Adipocyte (in vitro differentiated cells): ENCODE data around the gene CLSTN2.
A peak's percentile ranks its signal among the peaks of the same experiment; 100 is the strongest.

Experiments used
- DNase-seq: peaks from one replicate; pipeline ENCODE4 v3.0.0-alpha.2; 2015; ENCODE audit warnings: low read depth
- H3K27me3 ChIP-seq: replicated peaks from 2 replicates; pipeline ENCODE4 v1.7.0; 2013; ENCODE audit warnings: mild to moderate bottlenecking, low read length, moderate library complexity; ENCODE audit not compliant: control insufficient read depth, insufficient read depth
- H3K36me3 ChIP-seq: 2 replicates; pipeline ENCODE4 v1.7.0; 2013; ENCODE audit warnings: low read length, mild to moderate bottlenecking, moderate library complexity; ENCODE audit not compliant: control insufficient read depth, insufficient read depth, severe bottlenecking
- H3K4me1 ChIP-seq: 2 replicates; pipeline ENCODE4 v1.7.0; 2013; ENCODE audit warnings: mild to moderate bottlenecking, low read length, moderate library complexity; ENCODE audit not compliant: control insufficient read depth, insufficient read depth
- H3K4me3 ChIP-seq: 2 replicates; pipeline ENCODE4 v1.7.0; 2013; ENCODE audit warnings: mild to moderate bottlenecking, low read length, moderate library complexity
- H3K9ac ChIP-seq: 2 replicates; pipeline ENCODE4 v1.7.0; 2013; ENCODE audit warnings: mild to moderate bottlenecking, low read length, moderate library complexity
- H3K9me3 ChIP-seq: 2 replicates; pipeline ENCODE4 v1.7.0; 2013; ENCODE audit warnings: mild to moderate bottlenecking, low read length, moderate library complexity; ENCODE audit not compliant: control insufficient read depth

The CLSTN2 gene

GRCh38 chr3:140162551-140162950, 227.6 kb downstream of the CLSTN2 start:
- no peaks in the 10 kb centered on the region for H3K36me3 ChIP-seq
- no peaks in the 10 kb centered on the region for H3K27me3 ChIP-seq
- peaks cover 18% of the 10 kb centered on the region for H3K4me1 ChIP-seq
- peaks cover 4% of the 10 kb centered on the region for H3K9me3 ChIP-seq
- DNase-seq: no peak
- H3K9ac ChIP-seq: no peak overlapping the region
- no peak overlapping the region for H3K4me3 ChIP-seq

- Histone ChIP-seq H3K27me3 (no peaks in the 10 kb centered on the region), H3K4me1 (peaks cover 25% of the 10 kb centered on the region), H3K9me3 (peaks cover 4% of the 10 kb centered on the region), H3K36me3 (no peaks in the 10 kb centered on the region), H3K4me3 (no peak overlapping the region), H3K9ac (no peak overlapping the region)
- DNase-seq: no peak
Observed at GRCh38 chr3:140163159-140163763, 228.3 kb downstream of the CLSTN2 start.

DNA sequence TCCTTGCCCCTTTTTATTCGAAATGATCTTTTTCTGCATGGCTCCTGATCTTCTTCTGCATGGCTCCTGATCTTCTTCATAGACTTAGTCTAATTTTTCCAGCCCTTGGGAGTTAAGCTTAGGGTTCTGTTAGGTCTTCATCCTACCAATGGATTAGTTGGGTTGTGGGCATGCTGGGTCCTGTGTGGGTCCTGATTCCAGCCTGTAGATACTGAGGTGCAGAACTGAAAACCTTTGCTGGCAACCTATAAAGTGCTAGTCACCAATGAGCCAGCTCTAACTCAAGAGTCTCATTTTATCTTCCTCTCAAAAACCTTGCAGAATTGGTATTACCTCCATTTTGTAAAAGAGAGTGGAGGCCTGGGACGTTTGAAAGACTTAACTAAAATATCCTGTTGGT, 229.2 kb downstream of the CLSTN2 start:
- no peaks in the 10 kb centered on the region for H3K36me3 ChIP-seq
- H3K9ac ChIP-seq: no peak overlapping the region
- no peaks in the 10 kb centered on the region for H3K27me3 ChIP-seq
- peaks cover 25% of the 10 kb centered on the region for H3K4me1 ChIP-seq
- no peak overlapping the region for H3K4me3 ChIP-seq
- DNase-seq: no peak
- no peaks in the 10 kb centered on the region for H3K9me3 ChIP-seq

- Histone ChIP-seq H3K27me3 (no peaks in the 10 kb centered on the region), H3K9me3 (no peaks in the 10 kb centered on the region), H3K4me3 (no peak overlapping the region), H3K36me3 (no peaks in the 10 kb centered on the region), H3K4me1 (peaks cover 25% of the 10 kb centered on the region), H3K9ac (no peak overlapping the region)
- DNase-seq: peak; percentile 31
Observed at GRCh38 chr3:140164922-140165590, 230.1 kb downstream of the CLSTN2 start.

DNA sequence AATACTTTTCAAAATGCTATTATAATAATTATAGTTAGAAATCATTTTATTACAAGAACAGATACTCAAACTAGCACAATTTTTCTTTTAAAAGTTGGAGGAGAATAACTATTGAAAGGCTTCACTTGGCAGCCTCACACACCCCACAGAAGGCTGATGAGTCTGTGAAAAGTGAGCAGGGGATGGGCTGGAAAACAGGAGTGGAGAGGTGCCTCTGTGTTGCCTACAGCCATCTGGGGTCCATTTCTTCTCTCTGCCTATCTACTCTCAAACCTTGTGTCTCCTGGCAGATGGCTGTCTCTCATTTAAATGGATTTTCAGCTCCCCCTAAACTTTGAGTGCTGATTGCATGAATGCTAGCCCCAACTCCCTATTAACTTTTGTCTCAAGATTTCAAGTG, 230.8 kb downstream of the CLSTN2 start:
- no peaks in the 10 kb centered on the region for H3K27me3 ChIP-seq
- no peaks in the 10 kb centered on the region for H3K36me3 ChIP-seq
- H3K4me1 ChIP-seq: peaks cover 25% of the 10 kb centered on the region

GRCh38 chr3:140166861-140167599, 232.0 kb downstream of the CLSTN2 start:
- Histone ChIP-seq H3K4me1 (peaks cover 25% of the 10 kb centered on the region), H3K9me3 (no peaks in the 10 kb centered on the region), H3K4me3 (no peak overlapping the region), H3K36me3 (no peaks in the 10 kb centered on the region), H3K9ac (no peak overlapping the region), H3K27me3 (no peaks in the 10 kb centered on the region)
- no peak for DNase-seq

More for the DNA sequence above, 230.8 kb downstream of the CLSTN2 start:
- no peak for DNase-seq
- Histone ChIP-seq H3K4me3 (no peak overlapping the region), H3K9me3 (no peaks in the 10 kb centered on the region), H3K9ac (no peak overlapping the region)

GRCh38 chr3:140167600-140168281, 232.8 kb downstream of the CLSTN2 start:
- Histone ChIP-seq H3K9ac (no peak overlapping the region), H3K4me3 (no peak overlapping the region), H3K9me3 (no peaks in the 10 kb centered on the region), H3K27me3 (no peaks in the 10 kb centered on the region), H3K4me1 (peaks cover 25% of the 10 kb centered on the region), H3K36me3 (no peaks in the 10 kb centered on the region)
- peak; percentile 46 for DNase-seq

DNA sequence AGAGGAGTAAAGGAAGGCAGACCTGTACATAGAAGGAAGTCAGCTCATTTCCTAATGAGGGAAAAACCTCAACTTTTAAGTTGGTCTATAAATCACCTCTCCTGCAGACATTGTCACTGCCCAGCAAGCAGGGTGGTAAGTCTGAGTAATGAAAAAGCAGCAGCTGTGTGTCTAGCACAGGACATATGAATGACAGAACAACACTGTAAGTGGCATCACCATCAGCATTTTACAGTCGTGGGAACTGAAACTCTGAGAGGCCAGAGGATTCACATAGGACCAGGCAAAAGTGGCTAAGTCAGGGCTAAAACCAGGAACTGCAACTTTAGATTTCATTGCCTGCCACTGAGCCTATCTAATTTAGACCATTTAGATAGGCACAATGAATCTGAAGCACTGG, 235.6 kb downstream of the CLSTN2 start:
- no peak for DNase-seq
- no peaks in the 10 kb centered on the region for H3K9me3 ChIP-seq
- H3K27me3 ChIP-seq: no peaks in the 10 kb centered on the region
- no peak overlapping the region for H3K9ac ChIP-seq
- no peaks in the 10 kb centered on the region for H3K36me3 ChIP-seq
- peaks cover 25% of the 10 kb centered on the region for H3K4me1 ChIP-seq
- H3K4me3 ChIP-seq: no peak overlapping the region

DNA sequence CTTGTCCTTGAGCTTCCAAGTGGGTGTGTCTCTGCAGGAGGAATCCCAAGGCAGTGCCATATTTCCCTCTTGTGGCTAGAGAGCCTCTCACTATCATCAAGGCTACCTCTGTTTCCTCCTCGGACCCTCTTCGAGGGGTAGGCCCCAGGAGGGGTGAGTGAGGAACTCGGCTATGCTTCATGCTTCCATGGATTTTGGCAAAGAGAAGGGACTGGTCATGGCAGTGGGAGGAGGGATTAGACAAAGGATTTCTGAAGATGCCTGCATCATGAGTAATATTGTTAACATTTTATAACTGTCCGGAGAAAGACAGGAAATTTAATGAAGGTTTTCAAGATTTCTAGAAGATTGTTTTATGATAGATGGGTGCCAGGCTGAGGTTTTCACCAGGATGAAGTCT, 241.5 kb downstream of the CLSTN2 start:
- H3K9ac ChIP-seq: no peak overlapping the region
- peak; percentile 66 for DNase-seq
- no peaks in the 10 kb centered on the region for H3K36me3 ChIP-seq
- no peak overlapping the region for H3K4me3 ChIP-seq
- H3K4me1 ChIP-seq: peaks cover 2% of the 10 kb centered on the region
- H3K27me3 ChIP-seq: no peaks in the 10 kb centered on the region
- no peaks in the 10 kb centered on the region for H3K9me3 ChIP-seq

DNA sequence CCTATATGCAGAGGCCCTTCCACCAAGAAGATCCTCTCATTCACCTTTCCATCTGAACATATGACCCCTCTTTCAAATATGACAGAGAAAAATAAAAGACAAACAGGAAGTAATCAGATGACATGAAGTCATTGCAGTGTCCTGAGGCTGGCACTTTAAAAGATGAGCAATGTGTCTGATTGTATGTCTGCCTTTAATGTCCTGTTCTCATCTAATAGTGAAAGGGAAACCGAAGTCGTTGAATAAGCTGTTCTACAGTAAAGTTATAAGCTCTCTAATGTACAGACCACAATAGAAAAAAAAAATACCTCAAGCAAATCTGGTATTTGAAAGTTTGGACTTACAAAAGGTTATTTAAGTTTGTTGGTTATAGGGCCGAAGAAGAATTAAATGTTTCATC, 243.0 kb downstream of the CLSTN2 start:
- H3K9me3 ChIP-seq: no peaks in the 10 kb centered on the region
- peaks cover 2% of the 10 kb centered on the region for H3K4me1 ChIP-seq
- no peak overlapping the region for H3K4me3 ChIP-seq
- no peak for DNase-seq
- peaks cover 4% of the 10 kb centered on the region for H3K27me3 ChIP-seq
- no peak overlapping the region for H3K9ac ChIP-seq
- H3K36me3 ChIP-seq: no peaks in the 10 kb centered on the region

DNA sequence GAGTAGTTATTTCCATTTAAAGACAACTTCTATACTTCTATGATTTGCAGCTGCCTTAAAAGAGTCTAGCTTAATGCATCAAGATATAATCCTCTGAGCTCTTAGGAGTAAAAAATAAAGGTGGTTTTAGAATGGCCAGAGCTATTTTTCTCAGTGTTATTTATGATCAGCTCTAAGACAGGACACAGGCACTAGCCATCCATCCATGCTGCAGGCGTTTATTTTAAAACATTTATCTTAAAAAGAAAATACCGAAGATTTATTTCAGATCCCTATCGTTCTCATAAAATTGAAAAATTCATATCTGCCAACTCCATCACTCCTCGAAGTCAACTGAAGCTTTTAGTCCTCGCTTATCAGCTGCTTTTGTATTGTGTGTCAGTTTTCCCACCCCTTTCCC, 243.5 kb downstream of the CLSTN2 start:
- H3K9ac ChIP-seq: no peak overlapping the region
- H3K4me1 ChIP-seq: peaks cover 2% of the 10 kb centered on the region
- H3K9me3 ChIP-seq: no peaks in the 10 kb centered on the region
- DNase-seq: no peak
- no peaks in the 10 kb centered on the region for H3K36me3 ChIP-seq
- no peak overlapping the region for H3K4me3 ChIP-seq
- H3K27me3 ChIP-seq: peaks cover 7% of the 10 kb centered on the region
